SU-DHL-6 (cell line): Measurements from ENCODE around the gene SLC12A7.

Experiments
- CTCF ChIP-seq: fragments of 200-600 bp; sonication (generic); IDR thresholded peaks from one replicate; pipeline ENCODE4 v1.5.1; 2017; ENCODE audit warnings: antibody characterized with exemption, mild to moderate bottlenecking, low read length, moderate library complexity; ENCODE audit not compliant: insufficient read depth, poor library complexity, severe bottlenecking
- EZH2phosphoT487 ChIP-seq: fragments of 200-600 bp; sonication (generic), shearing (Covaris generic); conservative IDR thresholded peaks from 2 replicates; pipeline ENCODE4 v1.6.1; 2018; ENCODE audit warnings: mild to moderate bottlenecking, antibody characterized with exemption, low read length, moderate library complexity, mixed read lengths

- no peak for TF ChIP-seq CTCF
- no peak for TF ChIP-seq EZH2phosphoT487
These were observed 23.1 kb downstream of the SLC12A7 start for GRCh38 chr5:1088726-1089125.
